NCI-H82 (cell line): ENCODE data around the gene FUT3.
"Not testable (repeated sequence)": the region's sequence is repeated elsewhere in the genome, so short reads cannot be mapped to it uniquely, and the experiment has no call there.

Experiments used
- DNase-seq: peaks from one replicate; lab custom pipeline; 2025; lab: John Stamatoyannopoulos, UW

The FUT3 gene

DNA sequence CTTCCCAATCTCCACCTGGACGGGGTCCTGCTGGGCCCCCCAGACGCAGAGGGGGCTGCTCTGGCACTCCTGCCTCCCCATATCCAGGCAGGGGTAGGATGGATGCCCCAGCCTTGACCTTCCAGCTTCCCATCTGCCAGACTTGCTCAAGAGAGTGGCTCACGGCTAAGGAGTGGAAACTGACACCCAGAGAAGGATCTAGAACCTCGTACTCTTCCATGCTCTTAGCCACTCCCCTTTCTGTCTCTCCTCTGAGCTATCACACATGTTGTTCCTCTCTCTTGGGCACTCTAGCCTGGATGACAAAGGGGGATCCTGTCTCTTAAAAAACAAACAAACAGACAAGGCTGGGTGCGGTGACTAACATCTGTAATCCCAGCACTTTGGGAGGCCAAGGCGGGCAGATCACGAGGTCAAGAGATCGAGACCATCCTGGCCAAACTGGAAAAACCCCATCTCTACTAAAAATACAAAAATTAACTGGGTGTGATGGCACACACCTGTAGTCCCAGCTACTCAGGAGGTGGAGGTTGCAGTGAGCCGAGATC is 31.2 kb upstream of the FUT3 start:
- no peak for DNase-seq

DNA sequence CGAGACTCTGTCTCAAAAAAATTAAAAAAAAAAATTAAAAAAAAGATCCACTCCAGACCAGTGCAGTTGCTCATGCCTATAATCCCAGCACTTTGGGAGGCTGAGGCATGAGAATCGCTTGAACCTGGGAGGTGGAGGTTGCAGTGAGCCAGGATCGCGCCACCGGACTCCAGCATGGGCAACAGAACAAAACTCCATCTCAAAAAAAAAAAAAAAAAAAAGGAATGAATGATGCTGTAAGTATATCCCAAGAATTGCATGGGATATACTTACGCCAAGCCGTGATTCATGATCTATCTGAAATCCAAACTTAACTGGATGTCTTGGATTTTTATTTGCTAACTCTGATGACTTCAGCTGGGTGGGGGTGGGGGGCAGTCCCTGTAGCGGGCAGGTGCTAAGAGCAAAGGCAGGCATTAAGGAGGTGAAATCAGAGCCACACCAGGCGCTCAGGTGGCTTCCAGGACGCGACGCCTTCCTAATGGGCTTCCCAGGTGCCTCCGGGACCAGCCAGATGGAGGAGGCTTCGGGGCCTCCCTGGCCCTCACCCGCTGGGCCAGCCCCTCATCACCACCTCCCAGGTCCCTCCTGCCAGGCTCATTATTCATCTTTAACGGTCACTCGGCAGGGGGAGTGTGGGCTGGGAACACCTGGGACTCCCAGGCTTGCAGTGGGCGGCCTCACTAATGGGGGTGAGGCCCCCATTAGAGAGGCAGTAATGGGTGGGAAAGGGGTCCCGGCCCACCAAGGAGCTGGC is 30.5 kb upstream of the FUT3 start:
- DNase-seq = peak; percentile 20

DNA sequence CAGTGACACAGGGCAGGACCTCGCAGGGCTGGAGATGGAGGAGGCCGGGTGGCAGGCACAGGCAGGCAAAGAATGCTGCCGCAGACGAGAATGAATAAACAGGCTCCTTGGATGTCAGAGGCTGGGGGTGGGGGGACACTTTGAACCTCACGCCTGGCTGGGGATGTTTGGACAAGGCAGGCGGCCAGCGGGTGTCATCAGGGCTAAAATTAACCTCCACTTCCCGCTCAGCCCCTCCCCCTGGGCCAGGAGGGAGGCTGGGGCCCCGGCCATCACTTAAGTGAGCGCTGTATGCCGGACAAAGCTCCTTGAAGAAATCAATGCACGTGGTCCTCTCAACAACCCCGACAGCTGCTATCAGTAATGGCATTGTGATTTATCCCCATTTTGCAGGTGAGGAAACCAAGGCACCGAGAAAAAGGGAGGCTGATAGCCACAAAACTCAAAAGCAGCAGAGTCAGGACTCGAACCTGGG is 29.4 kb upstream of the FUT3 start:
- DNase-seq = no peak

DNA sequence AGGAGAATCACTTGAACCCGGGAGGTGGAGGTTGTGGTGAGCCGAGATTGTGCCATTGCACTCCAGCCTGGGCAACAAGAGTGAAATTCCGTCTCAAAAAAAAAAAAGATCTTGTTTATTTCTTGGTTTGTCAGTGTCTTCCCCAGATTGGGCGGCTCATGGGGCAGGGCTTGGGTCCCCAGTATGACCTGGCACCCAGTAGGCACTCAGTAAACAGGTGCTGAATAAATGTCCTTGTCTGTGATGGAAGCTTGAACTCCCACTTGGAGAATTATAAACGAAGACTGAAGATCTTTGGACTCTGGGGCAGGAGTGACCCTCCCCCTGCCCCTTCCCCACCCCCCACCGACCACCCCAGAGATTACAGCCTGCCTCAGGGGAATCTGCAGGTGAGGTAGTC is 28.9 kb upstream of the FUT3 start:
- no peak for DNase-seq

DNA sequence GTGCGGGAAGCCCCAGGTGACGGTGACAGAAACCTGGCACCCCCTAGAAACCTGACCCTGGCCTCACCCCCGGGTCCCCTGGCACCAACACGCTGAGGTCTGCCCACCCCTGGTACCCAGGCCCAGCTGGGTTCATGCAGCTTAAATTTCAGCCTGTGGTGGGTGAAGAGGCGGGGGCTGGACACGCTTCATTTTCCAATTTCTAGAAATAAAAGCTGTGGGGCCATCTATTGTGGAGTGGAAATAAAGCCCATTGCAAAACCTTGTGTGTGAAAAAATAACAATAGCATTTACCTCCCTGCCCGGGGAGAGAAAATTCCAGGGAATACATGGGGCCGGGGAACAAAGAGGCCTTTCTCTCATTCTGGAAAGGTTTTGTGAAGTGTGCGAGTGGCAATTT is 26.6 kb upstream of the FUT3 start:
- no peak for DNase-seq

DNA sequence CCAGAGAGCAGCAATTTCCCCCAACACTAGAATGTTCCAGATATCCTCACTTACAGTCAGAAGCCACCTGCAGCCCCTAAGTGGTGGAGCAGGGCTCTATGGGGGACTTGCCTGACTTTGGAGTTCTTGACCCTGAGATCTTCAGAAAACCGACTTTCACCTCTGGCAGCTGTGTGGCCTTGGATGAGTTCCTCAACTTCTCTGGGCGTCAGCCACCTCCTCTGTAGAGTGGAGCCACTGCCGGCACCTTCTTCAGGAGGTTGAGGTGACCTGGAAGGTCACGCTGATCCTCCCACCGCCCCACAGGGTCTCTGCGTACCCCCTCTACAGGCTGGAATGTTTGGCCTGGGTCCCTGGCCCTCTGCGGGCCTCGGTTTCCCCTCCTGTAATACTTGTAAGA is 26.2 kb upstream of the FUT3 start:
- DNase-seq = no peak

DNA sequence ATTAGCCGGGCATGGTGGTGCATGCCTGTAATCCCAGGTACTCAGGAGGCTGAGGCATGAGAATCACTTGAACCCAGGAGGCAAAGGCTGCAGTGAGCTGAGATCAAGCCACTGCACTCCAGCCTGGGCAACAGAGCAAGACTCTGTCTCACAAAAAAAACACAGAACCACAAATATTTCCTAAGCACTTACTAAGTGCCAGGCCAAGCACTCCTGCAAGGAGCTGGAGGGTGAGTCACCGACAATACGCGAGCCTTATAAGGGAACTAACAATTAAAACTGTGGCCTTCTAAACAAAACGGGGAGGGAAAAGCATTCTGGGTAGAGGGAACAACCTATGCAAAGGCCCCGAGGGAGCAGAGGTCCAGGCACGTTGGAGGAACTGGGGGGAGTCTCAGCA is 23.2 kb upstream of the FUT3 start:
- DNase-seq = not testable (repeated sequence)

DNA sequence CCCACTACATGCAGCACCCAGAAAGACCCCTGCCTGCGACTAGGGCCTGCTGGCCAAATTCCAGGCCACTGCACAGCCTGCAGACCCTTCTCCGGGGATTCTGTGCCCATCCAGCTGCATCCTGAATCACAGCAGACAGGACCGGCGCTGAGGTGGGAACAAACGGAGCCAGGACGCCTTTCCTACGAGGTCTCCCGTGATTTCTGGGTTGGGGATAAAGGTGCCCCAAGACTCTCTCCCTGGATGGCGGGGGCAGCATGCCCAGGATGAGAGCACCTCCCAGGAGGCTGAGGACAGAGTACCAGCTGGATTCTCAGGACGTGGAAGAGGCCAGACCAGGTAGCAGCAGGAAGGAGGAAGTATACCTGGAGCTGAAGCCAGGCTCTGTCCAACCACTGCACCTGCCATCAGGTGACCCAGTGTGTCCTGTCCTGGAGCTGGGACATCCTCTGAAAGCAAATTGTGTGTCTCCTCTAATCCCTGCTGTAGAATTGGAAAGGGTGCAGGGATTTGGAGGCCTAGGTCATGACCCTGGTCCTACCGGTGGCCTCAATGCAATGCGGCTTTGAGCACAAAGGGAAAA is 22.5 kb upstream of the FUT3 start:
- DNase-seq = no peak

DNA sequence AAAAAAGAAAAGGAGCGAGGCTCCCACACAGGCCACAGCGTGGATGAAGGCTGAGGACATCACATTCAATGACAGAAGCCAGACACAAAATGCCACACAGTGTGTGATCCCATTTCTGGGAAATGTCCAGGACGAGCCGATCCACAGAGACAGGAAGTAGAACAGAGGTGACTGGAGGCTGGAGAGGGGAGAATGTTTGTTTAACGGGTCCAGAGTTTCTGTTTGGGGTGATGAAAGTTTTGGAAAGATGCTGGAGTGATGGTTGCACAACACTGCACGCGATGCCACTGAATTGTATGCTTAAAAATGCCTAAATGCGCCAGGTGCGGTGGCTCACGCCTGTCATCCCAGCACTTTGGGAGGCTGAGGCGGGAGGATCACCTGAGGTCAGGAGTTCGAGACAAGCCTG is 19.7 kb upstream of the FUT3 start:
- DNase-seq = no peak

DNA sequence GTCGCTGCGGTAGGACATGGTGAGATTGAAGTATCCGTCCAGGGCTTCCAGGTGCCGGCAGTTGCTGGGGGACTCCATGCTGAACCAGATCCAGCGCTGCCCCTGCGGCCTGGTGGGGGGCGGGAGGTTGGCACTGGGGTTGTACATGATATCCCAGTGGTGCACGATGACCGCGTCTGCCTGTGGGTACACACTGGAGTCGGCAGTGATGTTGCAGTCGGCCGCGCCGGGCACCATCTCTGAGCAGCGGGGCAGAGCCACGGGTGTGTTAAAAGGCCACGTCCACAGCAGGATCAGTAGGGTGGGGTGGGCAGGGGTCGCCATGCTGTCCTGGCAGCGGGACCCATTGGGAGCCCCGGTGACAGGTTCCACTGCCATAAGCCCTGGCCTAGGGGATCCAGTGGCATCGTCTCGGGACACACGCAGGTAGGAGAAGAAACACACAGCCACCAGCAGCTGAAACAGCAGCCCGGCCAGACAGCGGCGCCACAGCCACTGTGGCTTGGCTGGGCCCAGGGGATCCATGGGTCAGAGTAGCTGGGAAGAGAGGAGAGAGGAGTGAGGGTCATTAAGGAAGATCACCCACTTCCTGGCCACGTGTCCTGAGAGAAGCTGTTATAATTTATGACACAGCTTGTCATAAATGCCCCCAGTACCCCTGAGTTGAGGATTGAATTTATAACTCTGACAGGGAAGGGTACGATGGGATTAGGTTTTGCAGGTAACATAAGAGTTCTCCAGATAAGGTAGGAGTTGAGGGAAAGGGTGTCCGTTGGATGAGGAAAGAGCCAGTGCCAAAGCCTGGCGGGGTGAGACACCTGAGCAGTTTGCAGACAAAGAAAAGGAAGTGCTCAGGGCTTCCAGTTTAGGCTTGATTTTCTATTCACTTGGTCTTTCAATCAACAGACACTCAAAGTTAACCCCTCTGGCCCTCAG is 16.2 kb upstream of the FUT3 start:
- no peak for DNase-seq

DNA sequence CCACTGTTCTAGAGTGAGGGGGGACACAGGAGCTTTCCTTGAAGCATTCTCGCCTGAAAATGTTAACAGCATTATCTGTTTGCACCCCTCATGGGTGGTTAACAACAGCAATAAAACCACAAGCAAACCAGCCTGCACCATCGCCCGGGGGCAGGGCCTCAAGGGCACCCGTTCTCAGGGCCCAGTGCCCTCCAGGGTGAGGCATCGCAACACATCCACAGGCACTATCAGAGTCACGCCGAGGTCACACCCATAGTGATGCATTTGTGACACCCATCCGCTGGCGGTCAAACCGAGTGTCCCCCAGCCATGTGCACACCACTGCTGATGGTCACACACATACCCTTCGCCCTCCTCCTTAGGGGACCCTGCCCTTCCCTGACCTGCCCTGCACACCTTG is 14.5 kb upstream of the FUT3 start:
- no peak for DNase-seq

DNA sequence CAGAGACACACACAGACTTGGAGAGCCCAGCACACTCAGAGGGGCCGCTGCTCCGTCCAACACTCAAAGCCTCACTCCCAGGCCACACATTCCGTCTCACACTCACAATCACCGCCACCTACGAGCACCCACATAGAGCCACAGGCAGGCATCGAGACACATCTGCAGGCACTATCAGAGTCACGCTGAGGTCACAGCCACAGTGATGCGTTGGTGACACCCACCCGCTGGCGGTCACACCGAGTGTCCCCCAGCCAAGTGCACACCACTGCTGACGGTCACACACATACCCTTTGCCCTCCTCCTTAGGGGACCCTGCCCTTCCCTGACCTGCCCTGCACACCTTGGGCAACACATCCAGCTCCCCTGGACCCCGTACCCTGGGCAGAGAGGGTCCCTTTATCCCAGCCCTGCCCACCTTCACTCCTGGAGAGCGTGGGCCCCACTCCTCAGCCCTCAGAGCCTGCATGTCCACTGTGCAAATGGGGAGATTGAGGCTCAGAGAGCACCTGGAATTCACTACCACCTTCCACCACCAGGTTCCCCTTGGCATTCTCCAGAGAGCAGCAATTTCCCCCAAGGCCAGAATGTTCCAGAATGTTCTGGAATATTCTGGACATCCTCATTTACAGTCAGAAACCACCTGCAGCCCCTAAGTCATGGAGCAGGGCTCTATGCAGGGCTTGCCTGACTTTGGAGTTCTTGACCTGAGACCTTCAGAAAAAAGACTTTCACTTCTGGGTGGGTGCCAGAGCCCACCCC is 13.7 kb upstream of the FUT3 start:
- no peak for DNase-seq

DNA sequence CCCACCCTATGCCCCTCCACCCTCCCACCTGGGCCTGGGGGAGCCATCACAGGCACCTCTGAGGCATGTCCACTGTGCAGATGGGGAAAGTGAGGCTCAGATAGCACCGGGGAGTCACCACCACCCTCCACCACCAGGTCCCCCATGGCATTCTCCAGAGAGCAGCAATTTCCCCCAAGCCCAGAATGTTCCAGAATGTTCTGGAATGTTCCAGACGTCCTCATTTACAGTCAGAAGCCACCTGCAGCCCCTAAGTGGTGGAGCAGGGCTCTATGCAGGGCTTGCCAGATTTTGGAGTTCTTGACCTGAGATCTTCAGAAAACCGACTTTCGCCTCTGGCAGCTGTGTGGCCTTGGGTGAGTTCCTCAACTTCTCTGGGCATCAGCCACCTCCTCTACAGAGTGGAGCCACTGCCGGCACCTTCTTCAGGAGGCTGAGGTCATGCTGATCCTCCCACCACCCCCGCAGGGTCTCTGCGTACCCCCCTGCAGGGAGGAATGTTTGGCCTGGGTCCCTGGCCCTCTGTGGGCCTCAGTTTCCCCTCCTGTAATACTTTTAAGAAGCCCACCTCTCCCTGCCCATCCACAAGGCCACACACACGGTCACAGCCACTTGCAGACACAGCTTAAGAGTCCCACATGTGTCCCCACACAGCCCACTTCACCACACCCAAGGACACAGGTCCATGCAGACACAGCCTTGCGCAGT is 12.9 kb upstream of the FUT3 start:
- DNase-seq = no peak

DNA sequence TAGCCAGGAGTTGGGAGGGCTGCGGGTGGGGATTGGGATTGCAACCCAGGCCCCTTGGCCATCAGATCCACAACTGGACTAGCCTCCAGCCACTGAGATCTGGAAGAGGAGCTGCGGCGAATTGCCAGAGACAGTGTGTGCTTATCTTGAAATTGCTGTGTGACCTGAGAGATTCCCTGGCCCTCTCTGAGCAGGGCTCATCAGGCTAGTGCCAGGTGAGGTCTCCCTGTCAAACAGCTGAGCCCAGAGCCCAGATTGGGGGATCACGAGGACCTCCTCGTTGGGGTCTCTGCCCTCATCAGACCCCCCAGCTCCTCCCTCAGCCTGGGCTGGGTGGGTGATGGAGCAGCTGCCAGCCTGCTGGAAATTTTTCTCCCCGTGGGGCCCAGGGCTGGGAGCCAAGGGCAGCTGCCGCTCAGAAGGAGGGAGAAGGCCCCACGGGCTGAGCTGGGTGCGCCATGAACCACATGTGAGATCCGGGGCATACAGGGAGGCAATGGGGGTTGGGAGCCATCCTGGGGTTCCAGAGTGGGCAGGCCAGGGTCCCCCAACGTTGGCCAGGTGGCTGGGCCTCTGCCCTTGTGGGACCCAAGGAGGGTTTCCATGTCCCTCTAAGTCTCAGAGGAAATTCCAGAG is 11.9 kb upstream of the FUT3 start:
- DNase-seq = no peak

DNA sequence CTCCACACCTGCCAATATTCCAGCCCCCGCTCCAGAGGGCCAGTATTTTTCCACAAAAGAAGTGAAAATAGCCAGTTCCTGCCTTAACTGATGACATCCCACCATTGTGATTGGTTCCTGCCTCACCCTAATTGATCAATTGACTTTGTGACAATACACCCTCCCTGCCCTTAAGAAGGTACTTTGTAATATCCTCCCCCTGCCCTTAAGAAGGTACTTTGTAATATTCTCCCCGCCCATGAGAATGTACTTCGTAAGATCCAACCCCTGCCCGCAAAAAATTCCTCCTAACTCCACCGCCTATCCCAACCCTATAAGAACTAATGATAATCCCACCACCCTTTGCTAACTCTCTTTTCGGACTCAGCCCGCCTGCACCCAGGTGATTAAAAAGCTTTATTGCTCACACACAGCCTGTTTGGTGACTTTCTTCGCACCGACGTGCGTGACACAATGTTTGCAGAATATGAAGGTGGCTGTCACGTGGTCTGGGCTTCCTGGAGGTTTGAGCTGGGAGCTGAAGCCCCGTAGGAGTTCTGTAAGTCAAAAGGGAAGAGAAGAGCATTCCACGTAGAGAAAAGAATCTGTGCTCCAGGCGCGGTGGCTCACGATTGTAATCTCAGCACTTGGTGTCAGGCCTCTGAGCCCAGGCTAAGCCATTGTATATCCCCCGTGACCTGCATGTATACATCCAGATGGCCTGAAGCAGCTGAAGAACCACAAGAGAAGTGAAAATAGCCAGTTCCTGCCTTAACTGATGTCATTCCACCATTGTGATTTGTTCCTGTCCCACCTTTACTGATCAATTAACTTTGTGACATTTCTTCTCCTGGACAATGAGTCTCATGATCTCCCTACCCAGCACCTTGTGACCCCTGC is 6.2 kb upstream of the FUT3 start:
- peak; percentile 43 for DNase-seq

DNA sequence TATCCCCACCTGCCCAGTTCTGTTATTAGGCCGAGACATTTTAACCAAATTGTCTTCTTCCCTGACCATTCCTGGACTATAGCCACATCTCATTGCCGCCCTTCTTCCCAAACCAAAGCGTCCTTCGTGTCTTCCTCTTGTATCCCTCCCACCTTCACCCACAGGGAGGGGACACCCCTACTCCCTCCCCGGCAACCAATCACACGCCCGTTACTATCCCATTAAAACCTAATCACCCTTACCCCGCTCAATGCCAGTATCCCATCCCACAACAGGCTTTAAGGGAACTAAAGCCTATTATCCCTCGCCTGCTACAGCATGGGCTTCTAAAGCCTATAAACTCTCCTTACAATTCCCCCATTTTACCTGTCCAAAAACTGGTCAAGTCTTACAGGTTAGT is 3.9 kb upstream of the FUT3 start:
- peak; percentile 94 for DNase-seq

DNA sequence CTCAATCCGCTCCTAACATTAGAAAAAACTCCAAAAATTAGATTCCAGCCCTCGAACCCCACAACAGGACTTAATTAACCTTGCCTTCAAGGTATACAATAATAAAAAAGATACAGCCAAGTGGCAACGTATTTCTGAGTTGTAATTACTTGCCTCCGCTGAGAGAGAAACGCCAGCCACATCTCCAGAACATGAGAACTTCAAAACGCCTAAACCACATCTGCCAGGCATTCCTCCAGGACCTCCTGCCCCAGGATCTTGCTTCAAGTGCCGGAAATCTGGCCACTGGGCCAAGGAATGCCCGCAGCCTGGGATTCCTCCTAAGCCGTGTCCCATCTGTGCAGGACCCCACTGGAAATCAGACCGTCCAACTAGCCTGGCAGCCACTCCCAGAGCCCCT is 2.9 kb upstream of the FUT3 start:
- peak; percentile 62 for DNase-seq

DNA sequence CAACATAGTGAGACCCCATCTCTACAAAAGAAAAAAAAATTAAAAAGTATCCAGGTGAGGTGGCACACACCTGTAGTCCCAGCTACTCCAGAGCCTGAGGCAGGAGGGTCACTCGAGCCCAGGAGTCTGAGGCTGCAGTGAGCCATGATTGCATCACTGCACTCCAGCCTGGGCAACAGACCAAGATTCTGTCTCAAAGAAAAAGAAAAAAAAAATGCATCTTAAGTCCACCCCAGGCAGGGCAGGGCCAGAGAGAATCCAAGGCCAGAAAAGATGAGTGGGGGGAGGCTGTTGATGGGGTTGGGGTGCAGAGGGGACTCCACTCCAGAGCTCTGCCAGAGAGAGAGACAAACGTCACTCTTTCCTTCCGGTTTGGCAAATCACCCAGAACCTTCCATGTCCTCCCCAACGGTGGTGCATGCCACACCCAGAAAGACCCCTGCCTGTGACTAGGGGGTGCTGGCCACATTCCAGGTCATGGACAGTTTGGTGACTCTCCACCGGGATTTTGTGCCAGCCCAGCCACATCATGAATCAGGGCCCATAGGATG is 431 bp downstream of the FUT3 start:
- no peak for DNase-seq

DNA sequence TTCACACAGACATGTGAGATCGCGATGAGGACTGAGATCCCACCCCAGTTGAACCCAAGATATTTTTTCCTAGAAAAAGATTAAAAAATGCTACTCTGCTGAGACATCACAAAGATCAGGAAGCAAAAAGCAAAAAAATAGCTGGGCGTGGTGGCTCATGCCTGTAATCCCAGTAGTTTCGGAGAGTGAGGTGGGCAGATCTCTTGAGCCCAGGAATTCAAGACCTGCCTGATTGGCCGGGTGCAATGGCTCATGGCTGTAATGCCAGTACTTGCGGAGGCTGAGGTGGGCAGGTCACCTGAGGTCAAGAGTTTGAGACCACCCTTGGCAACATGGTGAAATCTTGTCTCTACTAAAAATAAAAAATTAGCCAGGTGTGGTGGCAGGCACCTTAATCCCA is 1.1 kb downstream of the FUT3 start:
- no peak for DNase-seq
